SK-N-SH (cell line): Measurements from ENCODE around the gene TCN2. TPM values are rescaled to one million over a fixed set of nuclear protein-coding genes. Genes with fewer than 3 reads are reported as not detected.

Experiments used
- CTCF ChIA-PET: fragments of 300-600, 350-600 bp; formaldehyde crosslinking; extraction: SDS; loops from one replicate; lab custom pipeline; 2021; lab: Yijun Ruan, JAX
- POLR2A ChIA-PET: fragments of 350-600 bp; sonication (Branson Sonifier 250); formaldehyde crosslinking; extraction: SDS; loops from one replicate; lab custom pipeline; 2020; ENCODE audit warnings: antibody characterized with exemption, inconsistent platforms; lab: Yijun Ruan, JAX
- DNase-seq: peaks from one replicate; pipeline ENCODE4 v3.0.0; 2012
- H2AFZ ChIP-seq: fragments of 200-600 bp; sonication (generic); 2 replicates; pipeline ENCODE4 v1.8.1; 2016; ENCODE audit warnings: antibody characterized with exemption, mild to moderate bottlenecking, low read depth
- H3F3A ChIP-seq: fragments of 200-600 bp; sonication (generic); replicated peaks from 2 replicates; pipeline ENCODE3; 2016; ENCODE audit warnings: antibody characterized with exemption, mild to moderate bottlenecking; ENCODE audit not compliant: insufficient read depth
- H3K27ac ChIP-seq, 2 experiments: fragments of 200-500 bp in 1 of 2; fragments of 200-600 bp in 1 of 2; sonication (Bioruptor generic) in 1 of 2; sonication (generic), shearing (Covaris generic) in 1 of 2; 2 replicates each; pipeline versions ENCODE4 v1.5.1 to v1.6.1; 2014 to 2016; ENCODE audit warnings: low read depth in 2 of 2, inconsistent platforms in 1 of 2, low read length in 1 of 2, mild to moderate bottlenecking in 1 of 2, mixed read lengths in 1 of 2
- H3K27me3 ChIP-seq: fragments of 200-600 bp; sonication (generic), shearing (Covaris generic); 2 replicates; pipeline ENCODE4 v1.6.1; 2016; ENCODE audit warnings: mixed run types; ENCODE audit not compliant: insufficient read depth
- H3K36me3 ChIP-seq, 2 experiments: fragments of 200-500 bp in 1 of 2; fragments of 200-600 bp in 1 of 2; sonication (Bioruptor generic) in 1 of 2; sonication (generic) in 1 of 2; replicated peaks in 1 of 2; 2 replicates each; pipeline versions ENCODE3 to v1.5.1; 2014 to 2016; ENCODE audit warnings: low read length in 1 of 2, mild to moderate bottlenecking in 1 of 2; ENCODE audit not compliant: insufficient read depth in 2 of 2, control insufficient read depth in 1 of 2
- H3K4me1 ChIP-seq, 2 experiments: fragments of 200-500 bp in 1 of 2; fragments of 200-600 bp in 1 of 2; sonication (Bioruptor generic) in 1 of 2; sonication (generic), shearing (Covaris generic) in 1 of 2; 2 replicates each; pipeline versions ENCODE4 v1.5.1 to v1.6.1; 2014 to 2016; ENCODE audit warnings: low read depth in 1 of 2, low read length in 1 of 2, mixed run types in 1 of 2; ENCODE audit not compliant: insufficient read depth in 2 of 2, control insufficient read depth in 1 of 2
- H3K4me2 ChIP-seq: fragments of 200-600 bp; sonication (generic), shearing (Covaris generic); 2 replicates; pipeline ENCODE4 v1.6.1; 2017; ENCODE audit warnings: mixed run types
- H3K4me3 ChIP-seq, 2 experiments: fragments of 200-500 bp in 1 of 2; fragments of 200-600 bp in 1 of 2; sonication (Bioruptor generic) in 1 of 2; sonication (generic), shearing (Covaris generic) in 1 of 2; 2 replicates each; pipeline versions ENCODE4 v1.5.1 to v1.8.1; 2014 to 2016; ENCODE audit warnings: low read depth in 2 of 2, inconsistent platforms in 1 of 2, low read length in 1 of 2, mild to moderate bottlenecking in 1 of 2, mixed read lengths in 1 of 2, moderate library complexity in 1 of 2
- H3K79me2 ChIP-seq: fragments of 200-600 bp; sonication (generic); 2 replicates; pipeline ENCODE4 v1.8.1; 2017; ENCODE audit warnings: mild to moderate bottlenecking; ENCODE audit not compliant: insufficient read depth
- H3K9ac ChIP-seq: fragments of 200-600 bp; sonication (generic); 2 replicates; pipeline ENCODE4 v1.6.1; 2017; ENCODE audit warnings: mixed run types
- H3K9me2 ChIP-seq: fragments of 200-600 bp; sonication (generic); 2 replicates; pipeline ENCODE4 v1.6.1; 2017; ENCODE audit warnings: mixed run types
- H3K9me3 ChIP-seq: fragments of 200-600 bp; sonication (generic); 2 replicates; pipeline ENCODE4 v1.6.1; 2017; ENCODE audit warnings: mixed run types, mild to moderate bottlenecking, moderate library complexity
- H4K20me1 ChIP-seq: fragments of 200-600 bp; sonication (generic); 2 replicates; pipeline ENCODE4 v1.6.1; 2017; ENCODE audit warnings: mild to moderate bottlenecking, mixed run types; ENCODE audit not compliant: insufficient read depth
- EP300 ChIP-seq, 2 experiments: IDR thresholded peaks; 2 replicates each; pipeline versions ENCODE4 v1.4.0 to v1.6.1; 2012; ENCODE audit warnings: borderline replicate concordance in 1 of 2, low read depth in 1 of 2, low read length in 1 of 2
- EZH2phosphoT487 ChIP-seq: fragments of 200-600 bp; sonication (generic); IDR thresholded peaks from 2 replicates; pipeline ENCODE4 v1.6.1; 2017; ENCODE audit warnings: low read depth, mixed run types, mild to moderate bottlenecking, antibody characterized with exemption, moderate library complexity, borderline replicate concordance
- FOXM1 ChIP-seq: IDR thresholded peaks from 2 replicates; pipeline ENCODE4 v1.4.0; 2012; ENCODE audit warnings: low read depth, mild to moderate bottlenecking
- GABPA ChIP-seq: IDR thresholded peaks from 2 replicates; pipeline ENCODE4 v1.4.0; 2012; ENCODE audit warnings: low read depth, mild to moderate bottlenecking
- MEF2A ChIP-seq: IDR thresholded peaks from 2 replicates; pipeline ENCODE4 v1.4.0; 2012; ENCODE audit warnings: low read depth, borderline replicate concordance
- RCOR1 ChIP-seq: fragments of 150-350 bp; IDR thresholded peaks from 2 replicates; pipeline ENCODE4 v1.6.1; 2017; ENCODE audit warnings: antibody characterized with exemption, low read length
- RXRA ChIP-seq: IDR thresholded peaks from 2 replicates; pipeline ENCODE4 v1.4.0; 2012; ENCODE audit warnings: low read depth, mild to moderate bottlenecking, borderline replicate concordance
- SMC3 ChIP-seq: IDR thresholded peaks from 2 replicates; pipeline ENCODE4 v1.6.1; 2012; ENCODE audit warnings: low read depth, low read length, improper control_type of control experiment
- TAF1 ChIP-seq: IDR thresholded peaks from 2 replicates; pipeline ENCODE4 v1.6.1; 2012; ENCODE audit warnings: low read depth, mild to moderate bottlenecking, low read length, moderate library complexity, borderline replicate concordance
- TEAD4 ChIP-seq: IDR thresholded peaks from 2 replicates; pipeline ENCODE4 v1.4.0; 2012; ENCODE audit warnings: mild to moderate bottlenecking, borderline replicate concordance; ENCODE audit not compliant: insufficient read depth
- YY1 ChIP-seq: IDR thresholded peaks from 2 replicates; pipeline ENCODE4 v1.4.0; 2012; ENCODE audit warnings: low read depth, mild to moderate bottlenecking
- WGBS: methylation state at CpG from one replicate; pipeline ENCODE4 v1.1.6; 2017; ENCODE audit warnings: low lambda C conversion rate; 5-methylcytosine and 5-hydroxymethylcytosine counted together
- polyA plus RNA-seq, 3 experiments: library from polyadenylated mRNA; depleted of rRNA; stranded (reverse); fragments of >200 nt; gene quantifications; 2 replicates each; pipeline ENCODE4 v1.2.3, GENCODE V29; 2012
- TF ChIP-seq, protein P1 (sequence below): fragments of 150-350 bp; IDR thresholded peaks from 2 replicates; pipeline ENCODE4 v1.6.1; 2017; ENCODE audit warnings: antibody characterized with exemption, low read length, low read depth, borderline replicate concordance
- TF ChIP-seq, protein P2 (sequence below): IDR thresholded peaks from 2 replicates; pipeline ENCODE4; 2012
- TF ChIP-seq, protein P3 (sequence below): IDR thresholded peaks from 2 replicates; pipeline ENCODE4 v1.4.0; 2012; ENCODE audit warnings: low read depth, borderline replicate concordance
- TF ChIP-seq, protein P4 (sequence below): IDR thresholded peaks from 2 replicates; pipeline ENCODE4 v1.6.1; 2012; ENCODE audit warnings: mild to moderate bottlenecking, low read depth, low read length, moderate library complexity

Gene TCN2
- polyA plus RNA-seq, 1 of the 3 experiments (the other 2 are of a cell fraction), result 4.1 TPM

DNA sequence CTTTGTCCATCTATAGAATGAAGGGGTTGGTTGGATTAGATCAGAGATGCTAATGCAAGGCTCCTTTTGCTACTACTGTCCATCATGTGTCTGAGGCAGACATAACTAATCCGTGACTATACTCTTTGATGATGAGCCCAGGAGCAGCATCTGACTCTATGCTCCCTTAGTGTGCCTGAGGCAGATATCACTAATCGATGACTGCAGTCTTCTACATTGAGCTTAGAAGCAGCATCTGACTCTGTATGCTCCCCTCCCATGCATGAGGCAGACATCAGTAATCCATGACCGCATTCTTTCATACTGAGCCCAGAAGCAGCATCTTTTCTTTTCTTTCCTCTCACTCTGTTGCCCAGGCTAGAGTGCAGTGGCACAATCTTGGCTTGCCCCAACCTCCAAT is 4.2 kb downstream of the TCN2 start (continued):
- TF ChIP-seq, protein P1, sequence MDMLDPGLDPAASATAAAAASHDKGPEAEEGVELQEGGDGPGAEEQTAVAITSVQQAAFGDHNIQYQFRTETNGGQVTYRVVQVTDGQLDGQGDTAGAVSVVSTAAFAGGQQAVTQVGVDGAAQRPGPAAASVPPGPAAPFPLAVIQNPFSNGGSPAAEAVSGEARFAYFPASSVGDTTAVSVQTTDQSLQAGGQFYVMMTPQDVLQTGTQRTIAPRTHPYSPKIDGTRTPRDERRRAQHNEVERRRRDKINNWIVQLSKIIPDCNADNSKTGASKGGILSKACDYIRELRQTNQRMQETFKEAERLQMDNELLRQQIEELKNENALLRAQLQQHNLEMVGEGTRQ, result no peak
- no peak for TF ChIP-seq MEF2A
- TF ChIP-seq, protein P2, sequence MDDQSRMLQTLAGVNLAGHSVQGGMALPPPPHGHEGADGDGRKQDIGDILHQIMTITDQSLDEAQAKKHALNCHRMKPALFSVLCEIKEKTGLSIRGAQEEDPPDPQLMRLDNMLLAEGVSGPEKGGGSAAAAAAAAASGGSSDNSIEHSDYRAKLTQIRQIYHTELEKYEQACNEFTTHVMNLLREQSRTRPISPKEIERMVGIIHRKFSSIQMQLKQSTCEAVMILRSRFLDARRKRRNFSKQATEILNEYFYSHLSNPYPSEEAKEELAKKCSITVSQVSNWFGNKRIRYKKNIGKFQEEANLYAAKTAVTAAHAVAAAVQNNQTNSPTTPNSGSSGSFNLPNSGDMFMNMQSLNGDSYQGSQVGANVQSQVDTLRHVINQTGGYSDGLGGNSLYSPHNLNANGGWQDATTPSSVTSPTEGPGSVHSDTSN, result no peak
- no peak for TF ChIP-seq SMC3
- TF ChIP-seq TEAD4, result no peak
- TF ChIP-seq, all 33 proteins: peak for 0

DNA sequence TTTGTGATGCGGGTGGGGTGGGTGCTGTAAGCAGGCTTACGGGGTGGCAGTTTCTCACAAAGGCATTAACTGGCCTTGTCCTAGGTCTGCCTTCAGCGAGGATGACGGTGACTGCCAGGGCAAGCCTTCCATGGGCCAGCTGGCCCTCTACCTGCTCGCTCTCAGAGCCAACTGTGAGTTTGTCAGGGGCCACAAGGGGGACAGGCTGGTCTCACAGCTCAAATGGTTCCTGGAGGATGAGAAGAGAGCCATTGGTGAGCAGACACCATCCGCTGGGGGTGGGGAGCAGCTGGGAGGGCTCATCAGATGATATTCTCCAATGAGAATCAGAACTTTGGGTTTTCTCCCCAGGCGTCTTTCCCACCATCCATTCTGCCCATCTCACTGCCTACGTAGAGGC is 5.8 kb downstream of the TCN2 start:
- Histone ChIP-seq H3K36me3 (no peaks in the 10 kb centered on the region), H3K79me2 (no peaks in the 10 kb centered on the region), H3K4me3 (no peak overlapping the region), H3K9me2 (no peaks in the 10 kb centered on the region), H3K4me1 (peaks cover 2 to 9% of the 10 kb centered on the region in 2 experiments; a peak in 1 of 4 replicates), H4K20me1 (no peaks in the 10 kb centered on the region)
- WGBS, result 92% methylated on average over 7 of the region's 8 CpGs
- CTCF ChIA-PET, result no interaction called here
- TF ChIP-seq GABPA (no peak), EP300 (IDR thresholded peaks at IDR 0.05; ENCODE audit: borderline replicate concordance in 1 of 2, low read depth in 1 of 2, low read length in 1 of 2) (no peak)
- TF ChIP-seq, all 33 proteins: peak for 0
- no peaks in the 10 kb centered on the region for H3K9me3 ChIP-seq
- H3K27me3 ChIP-seq, result no peaks in the 10 kb centered on the region
- no peak overlapping the region for H3K4me2 ChIP-seq
- POLR2A ChIA-PET, result no interaction called here
- H3K9ac ChIP-seq, result no peak overlapping the region
- no peaks in the 10 kb centered on the region for H3F3A ChIP-seq
- H3K27ac ChIP-seq, result no peak overlapping the region
- no peak for DNase-seq
- no peak overlapping the region for H2AFZ ChIP-seq

DNA sequence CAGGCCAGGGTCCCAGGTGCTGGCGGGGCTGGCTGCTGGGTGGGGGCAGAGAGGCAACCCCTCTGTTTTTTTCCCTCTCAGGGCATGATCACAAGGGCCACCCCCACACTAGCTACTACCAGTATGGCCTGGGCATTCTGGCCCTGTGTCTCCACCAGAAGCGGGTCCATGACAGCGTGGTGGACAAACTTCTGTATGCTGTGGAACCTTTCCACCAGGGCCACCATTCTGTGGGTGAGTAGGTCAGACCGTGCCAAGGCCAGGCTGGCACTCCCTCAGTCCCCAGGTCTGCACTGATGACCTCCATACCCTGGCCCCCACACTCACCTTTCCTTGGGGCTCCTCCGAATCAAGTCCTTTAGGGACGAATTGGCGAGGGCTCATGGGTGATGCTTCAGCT is 7.3 kb downstream of the TCN2 start:
- no peak overlapping the region for H3K9ac ChIP-seq
- H3K4me2 ChIP-seq, result no peak overlapping the region
- WGBS, result 88% methylated on average over 7 of the region's 7 CpGs
- no peaks in the 10 kb centered on the region for H3K27me3 ChIP-seq
- no peak overlapping the region for H3K27ac ChIP-seq
- H3K79me2 ChIP-seq, result no peaks in the 10 kb centered on the region
- ChIA-PET CTCF (interaction anchor here (0.7 to 3.9 kb wide), 2 partner anchors 20 to 141 kb away, joined by 3 to 13 read pairs; no protein-coding TSS in a partner anchor), POLR2A (no interaction called here)
- 0 out of 4 replicates have a peak, but pooled peaks cover 0 to 2% of the 10 kb centered on the region in 2 experiments for H3K4me1 ChIP-seq
- H3K36me3 ChIP-seq, result no peaks in the 10 kb centered on the region
- TF ChIP-seq, protein P3, sequence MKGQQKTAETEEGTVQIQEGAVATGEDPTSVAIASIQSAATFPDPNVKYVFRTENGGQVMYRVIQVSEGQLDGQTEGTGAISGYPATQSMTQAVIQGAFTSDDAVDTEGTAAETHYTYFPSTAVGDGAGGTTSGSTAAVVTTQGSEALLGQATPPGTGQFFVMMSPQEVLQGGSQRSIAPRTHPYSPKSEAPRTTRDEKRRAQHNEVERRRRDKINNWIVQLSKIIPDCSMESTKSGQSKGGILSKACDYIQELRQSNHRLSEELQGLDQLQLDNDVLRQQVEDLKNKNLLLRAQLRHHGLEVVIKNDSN, result no peak
- TF ChIP-seq, protein P4, sequence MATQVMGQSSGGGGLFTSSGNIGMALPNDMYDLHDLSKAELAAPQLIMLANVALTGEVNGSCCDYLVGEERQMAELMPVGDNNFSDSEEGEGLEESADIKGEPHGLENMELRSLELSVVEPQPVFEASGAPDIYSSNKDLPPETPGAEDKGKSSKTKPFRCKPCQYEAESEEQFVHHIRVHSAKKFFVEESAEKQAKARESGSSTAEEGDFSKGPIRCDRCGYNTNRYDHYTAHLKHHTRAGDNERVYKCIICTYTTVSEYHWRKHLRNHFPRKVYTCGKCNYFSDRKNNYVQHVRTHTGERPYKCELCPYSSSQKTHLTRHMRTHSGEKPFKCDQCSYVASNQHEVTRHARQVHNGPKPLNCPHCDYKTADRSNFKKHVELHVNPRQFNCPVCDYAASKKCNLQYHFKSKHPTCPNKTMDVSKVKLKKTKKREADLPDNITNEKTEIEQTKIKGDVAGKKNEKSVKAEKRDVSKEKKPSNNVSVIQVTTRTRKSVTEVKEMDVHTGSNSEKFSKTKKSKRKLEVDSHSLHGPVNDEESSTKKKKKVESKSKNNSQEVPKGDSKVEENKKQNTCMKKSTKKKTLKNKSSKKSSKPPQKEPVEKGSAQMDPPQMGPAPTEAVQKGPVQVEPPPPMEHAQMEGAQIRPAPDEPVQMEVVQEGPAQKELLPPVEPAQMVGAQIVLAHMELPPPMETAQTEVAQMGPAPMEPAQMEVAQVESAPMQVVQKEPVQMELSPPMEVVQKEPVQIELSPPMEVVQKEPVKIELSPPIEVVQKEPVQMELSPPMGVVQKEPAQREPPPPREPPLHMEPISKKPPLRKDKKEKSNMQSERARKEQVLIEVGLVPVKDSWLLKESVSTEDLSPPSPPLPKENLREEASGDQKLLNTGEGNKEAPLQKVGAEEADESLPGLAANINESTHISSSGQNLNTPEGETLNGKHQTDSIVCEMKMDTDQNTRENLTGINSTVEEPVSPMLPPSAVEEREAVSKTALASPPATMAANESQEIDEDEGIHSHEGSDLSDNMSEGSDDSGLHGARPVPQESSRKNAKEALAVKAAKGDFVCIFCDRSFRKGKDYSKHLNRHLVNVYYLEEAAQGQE, result no peak
- TF ChIP-seq YY1 (no peak), RXRA (no peak), RCOR1 (no peak), TAF1 (no peak), EZH2phosphoT487 (no peak), FOXM1 (no peak), GABPA (no peak), TEAD4 (no peak)
- H4K20me1 ChIP-seq, result no peaks in the 10 kb centered on the region
- no peak overlapping the region for H3K4me3 ChIP-seq
- no peak for DNase-seq
- H3K9me2 ChIP-seq, result no peaks in the 10 kb centered on the region
- H3K9me3 ChIP-seq, result no peaks in the 10 kb centered on the region
- no peaks in the 10 kb centered on the region for H3F3A ChIP-seq
- no peak overlapping the region for H2AFZ ChIP-seq
